PFSK-1 (cell line): ENCODE measurements around the gene SND1.

Experiments
- FOXP2 ChIP-seq: optimal IDR thresholded peaks from 2 replicates; pipeline ENCODE3; 2011; ENCODE audit warnings: borderline replicate concordance, control low read depth, inconsistent platforms; ENCODE audit not compliant: insufficient read depth; ENCODE audit errors: extremely low read length, extremely low read depth
- POLR2AphosphoS5 ChIP-seq: IDR thresholded peaks from 2 replicates; pipeline ENCODE4 v1.6.1; 2012; ENCODE audit warnings: low read depth, mild to moderate bottlenecking, control low read depth, low read length, moderate library complexity
- REST ChIP-seq, 2 experiments: IDR thresholded peaks; 2 replicates each; pipeline versions ENCODE4 v1.6.1 to v1.8.0; 2011 to 2012; ENCODE audit warnings: low read depth in 2 of 2, low read length in 2 of 2, control low read depth in 1 of 2, inconsistent platforms in 1 of 2, mild to moderate bottlenecking in 1 of 2, moderate library complexity in 1 of 2; ENCODE audit not compliant: insufficient read depth in 1 of 2
- SIN3A ChIP-seq: IDR thresholded peaks from 2 replicates; pipeline ENCODE4 v1.6.1; 2012; ENCODE audit warnings: mild to moderate bottlenecking, low read length, moderate library complexity, borderline replicate concordance; ENCODE audit not compliant: insufficient read depth
- TAF1 ChIP-seq: IDR thresholded peaks from 2 replicates; pipeline ENCODE4 v1.6.1; 2012; ENCODE audit warnings: low read length, control low read depth, borderline replicate concordance; ENCODE audit not compliant: insufficient read depth

GRCh38 chr7:127780489-127780888 lies 128.5 kb downstream of the SND1 start:
- TF ChIP-seq POLR2AphosphoS5 (no peak), SIN3A (no peak), TAF1 (no peak), FOXP2 (no peak), REST (IDR thresholded peaks at IDR 0.05; ENCODE audit: insufficient read depth in 1 of 2, low read depth in 2 of 2, low read length in 2 of 2) (no peak)
